ENCODE data around the gene CHRND.

CHRND gene

DNA sequence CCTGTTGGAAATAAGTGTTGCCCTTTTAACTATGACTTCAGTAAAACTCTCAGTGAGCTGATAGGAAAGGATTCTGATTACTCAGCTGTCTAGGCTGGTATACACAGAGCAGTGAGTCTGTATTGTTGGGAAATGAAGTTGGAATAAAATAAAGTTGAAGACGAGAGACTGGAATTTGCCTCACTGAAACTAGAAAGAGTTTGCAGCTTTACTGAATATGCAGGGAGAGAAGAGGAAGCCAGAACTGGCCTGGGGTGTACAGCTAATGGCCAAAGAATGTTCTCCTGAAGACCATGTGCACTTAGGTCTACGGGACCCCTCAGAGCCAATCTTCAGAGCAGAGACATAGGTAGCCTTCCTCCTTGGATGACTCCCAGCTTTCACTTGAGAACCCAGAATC, 51.0 kb downstream of the CHRND start:
- no peak for DNase-seq (ENCODE audit: low spot score)

DNA sequence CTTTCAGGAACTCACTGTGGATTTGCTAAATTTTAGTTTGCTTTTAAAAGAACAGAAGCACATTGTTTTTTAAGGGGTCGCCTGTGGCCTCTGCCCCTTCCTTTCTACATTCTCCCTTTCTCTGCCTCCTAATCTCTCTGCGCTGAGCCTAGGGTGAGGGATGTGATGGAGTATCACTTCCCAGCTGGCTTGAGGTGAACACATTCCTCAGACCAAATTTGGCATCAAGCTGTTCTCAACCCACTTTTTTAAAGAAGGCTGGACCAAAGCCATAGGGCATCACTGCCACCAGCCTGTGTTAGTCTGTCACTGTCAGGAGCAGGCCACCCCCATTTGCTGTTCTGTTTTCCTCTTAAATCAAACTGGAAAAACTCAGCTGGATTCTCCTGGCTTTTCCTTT, 51.9 kb downstream of the CHRND start:
- DNase-seq (ENCODE audit: low spot score) = no peak

DNA sequence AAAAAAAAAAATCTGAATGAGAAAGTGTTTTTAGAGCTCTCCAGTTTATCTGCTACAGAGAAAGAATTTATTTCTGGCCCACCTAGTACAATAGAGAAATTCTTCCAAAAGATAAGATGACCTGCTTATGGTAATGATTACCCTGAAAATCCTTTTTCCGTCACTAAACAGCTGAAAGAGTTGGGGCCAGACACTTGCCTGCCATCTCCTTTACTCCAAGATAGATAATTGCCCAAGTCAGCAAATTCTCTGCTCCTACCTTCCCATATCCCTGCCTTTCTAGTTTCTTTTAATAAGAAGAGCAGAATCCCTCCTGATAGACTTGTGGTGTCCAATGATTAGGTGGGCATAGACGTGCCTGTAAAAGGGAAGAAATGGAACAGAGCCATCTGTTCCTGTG, 52.7 kb downstream of the CHRND start:
- no peak for DNase-seq (ENCODE audit: low spot score)

DNA sequence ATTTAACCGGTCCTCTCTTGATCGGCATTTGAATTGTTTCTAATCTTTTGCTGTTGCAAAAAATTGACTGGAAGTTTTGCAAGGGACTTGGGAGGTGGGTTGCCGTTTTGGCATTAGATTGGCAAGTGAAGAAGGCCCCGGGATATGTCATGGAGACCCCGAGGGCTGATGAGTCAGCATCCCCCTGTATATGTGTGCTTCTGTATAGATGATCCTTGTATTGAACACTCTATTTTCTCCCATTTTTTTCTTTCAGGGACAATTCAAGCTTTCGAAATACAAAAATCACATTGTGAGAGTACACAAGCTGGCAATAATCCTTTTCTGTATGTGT, 54.7 kb downstream of the CHRND start:
- DNase-seq (ENCODE audit: low spot score) = no peak

DNA sequence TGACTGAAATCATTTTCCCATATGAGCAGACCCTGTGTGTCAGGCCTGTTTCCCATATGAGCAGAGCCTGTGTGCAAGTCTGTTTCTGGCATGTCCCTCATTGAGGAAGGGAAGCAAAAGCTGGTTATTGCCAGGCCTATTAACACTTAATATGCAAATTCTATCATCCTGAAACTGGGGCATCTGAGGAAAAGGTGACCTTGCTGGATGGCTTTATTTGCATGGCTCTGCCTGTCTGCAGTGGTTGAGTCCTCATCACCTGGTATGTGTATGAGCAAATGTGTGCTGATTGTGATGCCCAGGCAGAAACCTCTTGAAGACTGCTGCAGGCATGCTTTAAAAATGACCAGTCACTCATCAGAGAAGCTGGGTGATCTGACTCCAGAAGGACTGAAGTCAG, 55.8 kb downstream of the CHRND start:
- no peak for DNase-seq (ENCODE audit: low spot score)

DNA sequence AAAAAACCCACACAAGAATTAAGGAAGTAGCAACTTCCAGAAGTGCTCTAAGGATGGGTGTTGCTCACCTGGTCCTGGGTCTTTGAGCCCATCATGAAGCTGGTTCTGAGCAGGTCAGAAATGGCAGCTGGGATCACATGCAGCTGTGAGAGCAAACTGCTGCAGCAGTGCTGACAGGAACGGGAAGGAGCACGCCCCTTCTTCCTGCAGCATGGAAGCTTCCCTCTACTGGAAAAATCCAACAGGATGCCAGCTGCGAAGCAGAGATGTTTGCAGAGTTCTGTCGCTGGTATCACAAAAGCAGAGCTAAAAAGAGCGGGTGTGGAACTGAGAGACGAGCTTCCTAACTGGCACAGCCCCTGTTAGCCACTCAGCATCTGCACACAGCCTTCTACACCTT, 58.3 kb downstream of the CHRND start:
- no peak for DNase-seq (ENCODE audit: low spot score)

Data from hematopoietic multipotent progenitor cell treated with erythropoietin and hydrocortisone succinate and interleukin-3 and kit ligand, for 17 days (in vitro differentiated cells).